Lower leg skin (tissue), 4 donors: ENCODE results near the gene BLOC1S5. TPM values are rescaled to one million over a fixed set of nuclear protein-coding genes. Genes with fewer than 3 reads are reported as not detected.
"Not testable (repeated sequence)": the region's sequence is repeated elsewhere in the genome, so short reads cannot be mapped to it uniquely, and the experiment has no call there.

ENCODE experiments used
- DNase-seq, 2 donors: peaks; one replicate each; pipeline ENCODE4 v3.0.0-alpha.2; 2019; ENCODE audit warnings: low spot score in 2 of 2
- H3K4me3 ChIP-seq: fragments of 200-600 bp; sonication (generic); 2 replicates; pipeline ENCODE4 v1.5.1; 2017; ENCODE audit warnings: mild to moderate bottlenecking, low read depth; ENCODE audit not compliant: poor library complexity, severe bottlenecking
- POLR2A ChIP-seq, 2 donors: fragments of 450-650 bp; IDR thresholded peaks; one replicate each; pipeline ENCODE4 v1.6.1; 2016 to 2017; ENCODE audit warnings: antibody characterized with exemption in 2 of 2, mild to moderate bottlenecking in 1 of 2, moderate library complexity in 1 of 2
- WGBS, 2 donors: methylation state at CpG; one replicate each; pipeline ENCODE4 v1.1.5; 2018; 5-methylcytosine and 5-hydroxymethylcytosine counted together
- intact Hi-C: fragments of 100-400 bp; cut with DNase I; formaldehyde crosslinking; loops from one replicate; pipeline ENCODE4 v1.15.0; 2023; ENCODE audit warnings: low total_unique reads
- total RNA-seq, 4 donors: library from RNA; depleted of rRNA; stranded (reverse); fragments of >200 nt; gene quantifications; one replicate each; pipeline ENCODE4 v1.1.0, GENCODE V29; 2016
- TF ChIP-seq, protein P1 (sequence below), 3 donors: fragments of 450-650 bp; IDR thresholded peaks; one replicate each; pipeline ENCODE4 v1.5.1; 2016; ENCODE audit warnings: antibody characterized with exemption in 3 of 3, mild to moderate bottlenecking in 3 of 3, moderate library complexity in 2 of 3

The BLOC1S5 gene
- total RNA-seq, 4 donors from 2014 or later: 7.5 to 11.6 (median 10.4) TPM

DNA sequence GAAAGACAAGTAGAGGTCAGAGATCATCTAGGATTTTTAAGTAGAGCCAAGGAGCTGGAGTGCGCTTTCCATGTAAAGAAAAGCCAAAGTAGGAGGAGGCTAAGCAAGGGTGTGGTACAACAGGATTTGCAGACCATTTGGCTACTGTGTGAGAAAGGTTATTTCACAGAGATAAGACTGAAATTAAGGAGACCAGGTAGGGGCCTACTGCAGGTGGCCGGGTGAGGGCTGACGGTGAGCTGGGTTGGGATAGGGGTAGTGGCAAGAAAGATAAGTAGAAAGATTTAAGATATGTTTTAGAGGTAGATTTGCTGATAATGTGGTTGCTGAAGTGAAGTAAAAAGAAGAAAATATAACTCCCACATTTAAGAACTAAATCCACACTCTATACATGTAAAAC, 3.8 kb downstream of the BLOC1S5 start:
- intact Hi-C loops: loop anchor here (5.0 kb wide), 1 partner anchor 333 kb away; the partner anchor contains the start of gene BMP6
- no peak overlapping the region for H3K4me3 ChIP-seq
- DNase-seq: no peak
- TF ChIP-seq POLR2A (IDR thresholded peaks at IDR 0.05): no peak
- TF ChIP-seq, protein P1, sequence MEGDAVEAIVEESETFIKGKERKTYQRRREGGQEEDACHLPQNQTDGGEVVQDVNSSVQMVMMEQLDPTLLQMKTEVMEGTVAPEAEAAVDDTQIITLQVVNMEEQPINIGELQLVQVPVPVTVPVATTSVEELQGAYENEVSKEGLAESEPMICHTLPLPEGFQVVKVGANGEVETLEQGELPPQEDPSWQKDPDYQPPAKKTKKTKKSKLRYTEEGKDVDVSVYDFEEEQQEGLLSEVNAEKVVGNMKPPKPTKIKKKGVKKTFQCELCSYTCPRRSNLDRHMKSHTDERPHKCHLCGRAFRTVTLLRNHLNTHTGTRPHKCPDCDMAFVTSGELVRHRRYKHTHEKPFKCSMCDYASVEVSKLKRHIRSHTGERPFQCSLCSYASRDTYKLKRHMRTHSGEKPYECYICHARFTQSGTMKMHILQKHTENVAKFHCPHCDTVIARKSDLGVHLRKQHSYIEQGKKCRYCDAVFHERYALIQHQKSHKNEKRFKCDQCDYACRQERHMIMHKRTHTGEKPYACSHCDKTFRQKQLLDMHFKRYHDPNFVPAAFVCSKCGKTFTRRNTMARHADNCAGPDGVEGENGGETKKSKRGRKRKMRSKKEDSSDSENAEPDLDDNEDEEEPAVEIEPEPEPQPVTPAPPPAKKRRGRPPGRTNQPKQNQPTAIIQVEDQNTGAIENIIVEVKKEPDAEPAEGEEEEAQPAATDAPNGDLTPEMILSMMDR (IDR thresholded peaks at IDR 0.05): no peak
- WGBS, 2 donors: 90 to 95% methylated on average over 3 of the region's 3 CpGs

DNA sequence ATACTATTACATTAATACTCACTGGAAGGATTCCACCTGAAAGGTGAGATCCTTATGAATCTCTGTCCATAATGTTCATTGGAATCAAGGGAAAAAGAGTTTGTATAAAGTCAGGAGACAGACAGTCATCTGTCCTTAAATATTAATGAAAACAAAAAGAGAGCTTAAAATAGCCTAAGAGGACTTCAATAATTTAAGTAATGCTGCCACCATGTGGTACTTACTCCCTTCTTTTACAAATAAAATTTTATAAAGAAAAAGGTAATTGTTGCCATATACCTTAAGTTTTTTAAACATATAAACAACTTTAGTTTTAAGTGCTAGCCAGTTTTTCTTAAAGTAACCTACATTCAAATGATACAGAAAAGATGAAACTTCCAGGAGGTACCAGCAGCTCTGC, 5.1 kb downstream of the BLOC1S5 start:
- intact Hi-C loops: no loop called here
- H3K4me3 ChIP-seq: no peak overlapping the region
- no peak for DNase-seq
- TF ChIP-seq, protein P1 (IDR thresholded peaks at IDR 0.05): no peak
- no peak for TF ChIP-seq POLR2A (IDR thresholded peaks at IDR 0.05)

DNA sequence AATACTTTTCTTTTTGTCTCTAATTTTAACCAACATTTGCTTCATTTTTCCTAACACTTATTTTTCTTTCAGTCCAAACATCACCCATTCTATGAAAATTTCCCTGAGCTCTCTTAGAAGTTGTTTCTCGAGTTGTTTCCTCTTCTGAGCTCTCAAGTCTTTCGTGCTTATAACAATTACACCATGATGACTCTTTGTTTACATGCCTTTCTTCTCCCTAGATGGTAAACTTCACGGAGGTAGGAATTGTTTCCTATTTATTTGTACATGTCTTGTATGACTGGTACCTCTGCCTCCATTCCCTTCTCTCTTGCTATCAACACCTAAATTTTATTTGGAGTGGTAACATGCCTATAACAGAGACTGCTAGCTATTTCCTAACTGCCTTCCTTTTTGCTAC, 6.4 kb downstream of the BLOC1S5 start:
- intact Hi-C loops: no loop called here
- TF ChIP-seq POLR2A (IDR thresholded peaks at IDR 0.05): no peak
- TF ChIP-seq, protein P1 (IDR thresholded peaks at IDR 0.05): no peak
- 79 to 83% methylated on average over 3 of the region's 3 CpGs for WGBS, 2 donors
- H3K4me3 ChIP-seq: no peak overlapping the region
- DNase-seq: no peak

DNA sequence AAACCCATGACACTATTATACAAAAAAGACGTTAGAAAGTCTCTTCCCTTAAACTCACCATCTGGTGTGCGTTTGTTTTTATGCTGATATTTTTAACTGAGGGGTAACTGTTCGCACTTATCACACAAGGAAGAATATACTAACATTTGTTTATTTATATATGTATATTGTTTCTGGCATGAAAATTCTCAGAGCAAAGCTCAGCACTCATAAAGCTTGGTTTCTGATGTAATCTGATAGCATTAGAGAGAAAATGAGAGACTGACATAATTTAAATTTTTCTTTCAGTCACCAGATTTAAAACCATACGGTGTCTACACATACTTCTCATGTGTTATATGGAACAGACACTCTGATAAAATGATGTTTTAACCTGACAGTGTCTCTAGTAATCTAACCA, 6.9 kb downstream of the BLOC1S5 start:
- no peak overlapping the region for H3K4me3 ChIP-seq
- 93 to 94% methylated on average over 4 of the region's 4 CpGs for WGBS, 2 donors
- DNase-seq: no peak
- intact Hi-C loops: no loop called here
- no peak for TF ChIP-seq POLR2A (IDR thresholded peaks at IDR 0.05)
- TF ChIP-seq, protein P1 (IDR thresholded peaks at IDR 0.05): no peak

DNA sequence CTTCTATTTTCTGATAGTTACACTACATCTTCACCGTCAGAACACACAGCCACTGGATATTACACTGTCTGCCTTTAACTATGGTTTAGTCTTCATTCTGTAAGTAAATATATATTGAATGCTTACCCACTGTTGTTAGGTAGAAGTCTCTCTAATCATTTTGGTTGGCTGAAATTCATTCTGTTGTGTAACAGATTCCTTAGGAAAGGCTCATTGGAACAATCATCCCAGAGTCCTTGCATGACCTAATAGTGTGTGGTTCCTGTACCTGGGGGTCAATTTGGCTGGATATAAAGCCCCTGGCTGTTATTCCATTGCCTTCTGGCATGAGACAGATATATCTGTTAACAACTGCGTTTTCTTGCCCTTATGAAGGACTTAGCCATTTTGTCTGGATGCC, 9.9 kb downstream of the BLOC1S5 start:
- DNase-seq: no peak
- intact Hi-C loops: no loop called here
- WGBS, 2 donors: 88 to 93% methylated on average over 2 of the region's 2 CpGs
- TF ChIP-seq, protein P1 (IDR thresholded peaks at IDR 0.05): no peak
- TF ChIP-seq POLR2A (IDR thresholded peaks at IDR 0.05): no peak
- H3K4me3 ChIP-seq: no peak overlapping the region

DNA sequence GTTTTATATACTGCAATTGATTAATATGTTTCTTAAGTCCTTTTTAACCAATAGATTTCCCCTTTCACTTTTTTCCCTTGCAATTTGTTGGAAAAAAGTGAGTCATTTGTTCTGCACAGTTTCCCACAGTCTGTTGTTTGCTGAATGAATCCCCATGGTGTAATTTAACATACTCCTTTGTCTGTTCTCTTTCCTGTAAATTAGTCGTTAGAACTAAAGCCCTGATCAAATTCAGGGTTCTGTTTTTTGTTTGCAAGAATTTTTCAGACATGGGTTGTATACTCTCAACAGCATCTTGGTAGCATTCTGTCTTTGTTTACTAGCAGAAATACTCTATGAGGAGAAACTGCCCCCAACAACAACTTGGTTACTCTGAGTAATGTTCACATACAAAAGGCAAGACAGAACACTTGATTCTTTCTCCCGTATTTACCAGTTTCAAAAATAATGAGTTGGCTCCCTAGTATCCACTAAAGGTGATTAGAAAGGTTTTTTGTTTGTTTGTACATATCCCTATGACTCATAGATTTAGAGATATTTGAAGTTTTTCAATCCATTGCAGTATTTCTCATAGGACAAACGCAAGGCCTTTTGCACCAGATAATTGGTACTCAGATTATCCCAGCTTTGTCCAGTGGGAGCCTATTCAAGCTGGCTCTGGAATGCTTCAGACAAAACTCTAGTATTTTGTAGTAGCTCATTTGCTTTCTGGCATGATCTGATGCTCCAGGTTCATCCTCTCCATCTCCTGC, 16.5 kb downstream of the BLOC1S5 start:
- DNase-seq: no peak
- TF ChIP-seq, protein P1 (IDR thresholded peaks at IDR 0.05): no peak
- TF ChIP-seq POLR2A (IDR thresholded peaks at IDR 0.05): no peak
- WGBS, 2 donors: 62 to 67% methylated on average over 3 of the region's 3 CpGs
- H3K4me3 ChIP-seq: no peak overlapping the region
- intact Hi-C loops: no loop called here

DNA sequence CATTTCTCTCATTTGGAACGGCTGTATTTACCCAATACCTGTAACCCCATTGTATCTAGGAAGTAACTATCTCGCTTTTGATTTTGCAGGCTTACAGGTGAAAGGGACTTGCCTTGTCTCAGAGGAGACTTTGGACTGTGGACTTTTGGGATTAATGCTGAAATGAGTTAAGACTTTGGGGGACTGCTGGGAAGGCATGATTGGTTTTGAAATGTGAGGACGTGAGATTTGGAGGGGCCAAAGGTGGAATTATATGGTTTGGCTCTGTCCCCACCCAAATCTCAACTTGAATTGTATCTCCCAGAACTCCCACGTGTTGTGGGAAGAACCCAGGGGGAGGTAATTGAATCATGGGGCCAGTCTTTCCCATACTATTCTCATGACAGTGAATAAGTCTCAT, 18.4 kb downstream of the BLOC1S5 start:
- DNase-seq, H3K4me3 ChIP-seq: not testable (repeated sequence)
- 93 to 96% methylated on average over 4 of the region's 4 CpGs for WGBS, 2 donors

More for the DNA sequence above, 18.4 kb downstream of the BLOC1S5 start:
- intact Hi-C loops: not testable (repeated sequence)
